Right lobe of liver (tissue), 6 donors: Measurements from ENCODE around the gene BOD1L1. TPM values are rescaled to one million over a fixed set of nuclear protein-coding genes. Genes with fewer than 3 reads are reported as not detected.
A peak's percentile ranks its signal among the peaks of the same experiment; 100 is the strongest.

Experiments
- ATAC-seq, 4 donors: fragments of 200-7000 bp; cut with Tn5 transposase; one replicate each; pipeline ENCODE4 v1.9.1; 2020; ENCODE audit warnings: mild to moderate bottlenecking in 4 of 4, moderate library complexity in 4 of 4
- DNase-seq, 3 donors: peaks; one replicate each; pipeline ENCODE4 v3.0.0-alpha.2; 2020
- H3K27ac ChIP-seq, 3 donors: fragments of 200-600 bp; one replicate each; pipeline ENCODE4 v1.8.0; 2022
- H3K27me3 ChIP-seq, 2 donors: fragments of 200-600 bp; one replicate each; pipeline ENCODE4 v1.8.0; 2022
- H3K36me3 ChIP-seq, 4 donors: fragments of 200-600 bp; sonication (generic) in 1 of 4; one replicate each; pipeline versions ENCODE4 v1.5.1 to v1.8.0; 2017 to 2022; ENCODE audit warnings: control low read depth in 1 of 4
- H3K4me1 ChIP-seq, 4 donors: fragments of 200-600 bp; sonication (generic) in 1 of 4; one replicate each; pipeline versions ENCODE4 v1.5.1 to v1.8.0; 2017 to 2022; ENCODE audit warnings: control low read depth in 1 of 4
- H3K4me3 ChIP-seq, 3 donors: fragments of 200-600 bp; one replicate each; pipeline ENCODE4 v1.8.0; 2022
- H3K9me3 ChIP-seq, 4 donors: fragments of 200-600 bp; sonication (generic) in 1 of 4; one replicate each; pipeline versions ENCODE4 v1.5.1 to v1.8.0; 2017 to 2022; ENCODE audit warnings: control low read depth in 1 of 4
- CTCF ChIP-seq, 4 donors: fragments of 200-600 bp in 3 of 4; fragments of 450-650 bp in 1 of 4; IDR thresholded peaks; one replicate each; pipeline versions ENCODE4 v1.5.1 to v1.8.0; 2016 to 2022; ENCODE audit warnings: antibody characterized with exemption in 4 of 4, mild to moderate bottlenecking in 2 of 4
- POLR2A ChIP-seq: fragments of 450-650 bp; IDR thresholded peaks from one replicate; pipeline ENCODE4 v1.6.1; 2017; ENCODE audit warnings: antibody characterized with exemption, mild to moderate bottlenecking
- WGBS: methylation state at CpG from one replicate; pipeline ENCODE4 v1.1.6; 2018; ENCODE audit warnings: low coverage, low lambda C conversion rate; ENCODE audit not compliant: insufficient coverage; ENCODE audit errors: missing lambda C conversion rate; 5-methylcytosine and 5-hydroxymethylcytosine counted together
- intact Hi-C, 2 donors: fragments of 100-400 bp; cut with DNase I; formaldehyde crosslinking; loops; one replicate each; pipeline versions ENCODE4 v1.11.2 to v1.14.1; 2022
- total RNA-seq, 6 experiments: library from RNA; depleted of rRNA in 2 of 6; stranded (reverse); fragments of >200 nt in 2 of 6; fragmentation: NEBNext Ultra II Directional in 3 of 6; extraction: Animal tissue kit (Norgen Biotek cat#: 25700) in 3 of 6; gene quantifications; one replicate each; pipeline versions ENCODE4 v1.1.0 to v1.2.4, GENCODE V29; 2016 to 2023
- donor health status: DM: no; HTN: yes; CAD: no.
- donor health status: DM: no; HTN: no; CAD: no.
- donor health status: DM: no; HTN: no; CAD: no.
- donor health status: DM: no; HTN: yes; CAD: no.
- donor health status: DM: no; HTN: yes; CAD: no.

The BOD1L1 gene
- total RNA-seq, 6 experiments from 2014 or later: 8.7 to 13.8 (median 11.6) TPM

DNA sequence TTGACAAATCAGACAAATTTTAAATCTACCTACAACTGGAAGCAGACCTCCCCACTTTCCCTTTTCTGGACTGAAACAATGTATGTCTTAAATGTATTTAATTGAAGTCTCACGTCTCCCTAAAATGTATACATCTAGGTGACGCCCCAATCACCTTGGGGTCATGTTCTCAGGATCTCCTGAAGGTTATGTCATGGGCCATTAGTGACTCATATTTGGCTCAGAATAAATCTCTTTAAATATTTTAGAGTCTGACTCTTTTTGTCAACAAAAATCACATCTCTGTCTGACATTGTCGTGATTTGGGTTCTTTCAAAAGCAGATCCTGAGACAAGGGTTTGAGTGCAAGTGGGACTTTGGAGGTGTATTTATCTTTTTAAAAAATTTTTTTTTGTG lies 26.2 kb upstream of the BOD1L1 start:
- Histone ChIP-seq H3K27ac (no peak overlapping the region), H3K36me3 (no peaks in the 10 kb centered on the region), H3K4me1 (peaks cover 0 to 10% (median 0%) of the 10 kb centered on the region in 4 donors), H3K27me3 (no peaks in the 10 kb centered on the region), H3K4me3 (no peak overlapping the region), H3K9me3 (no peaks in the 10 kb centered on the region)
- DNase-seq: no peak
- ATAC-seq: no peak
- no peak for TF ChIP-seq POLR2A
- no peak for TF ChIP-seq CTCF (IDR thresholded peaks at IDR 0.05)
- WGBS: 64% methylated on average over 3 of the region's 3 CpGs
- intact Hi-C loops: no loop called here

- intact Hi-C loops: no loop called here
- no peak overlapping the region for H3K27ac ChIP-seq
- WGBS: 30% methylated on average over 6 of the region's 6 CpGs
- TF ChIP-seq POLR2A (no peak), CTCF (IDR thresholded peaks at IDR 0.05) (no peak)
- H3K9me3 ChIP-seq: no peaks in the 10 kb centered on the region
- peaks cover 0 to 7% (median 3%) of the 10 kb centered on the region in 4 donors for H3K4me1 ChIP-seq
- ATAC-seq (no peak), DNase-seq (no peak)
- no peaks in the 10 kb centered on the region for H3K36me3 ChIP-seq
- H3K27me3 ChIP-seq: no peaks in the 10 kb centered on the region
- H3K4me3 ChIP-seq: no peak overlapping the region
Measured at GRCh38 chr4:13647031-13647430, 19.5 kb upstream of the BOD1L1 start.

GRCh38 chr4:13645075-13645474 lies 17.6 kb upstream of the BOD1L1 start:
- intact Hi-C loops: no loop called here
- H3K9me3 ChIP-seq: no peaks in the 10 kb centered on the region
- 67% methylated on average over 1 of the region's 1 CpG for WGBS
- peaks cover 0 to 12% (median 5%) of the 10 kb centered on the region in 4 donors for H3K4me1 ChIP-seq
- H3K27me3 ChIP-seq: no peaks in the 10 kb centered on the region
- DNase-seq: no peak
- H3K27ac ChIP-seq: no peak overlapping the region
- H3K4me3 ChIP-seq: no peak overlapping the region
- ATAC-seq: no peak
- no peaks in the 10 kb centered on the region for H3K36me3 ChIP-seq
- TF ChIP-seq POLR2A: no peak
- TF ChIP-seq CTCF (IDR thresholded peaks at IDR 0.05): no peak

DNA sequence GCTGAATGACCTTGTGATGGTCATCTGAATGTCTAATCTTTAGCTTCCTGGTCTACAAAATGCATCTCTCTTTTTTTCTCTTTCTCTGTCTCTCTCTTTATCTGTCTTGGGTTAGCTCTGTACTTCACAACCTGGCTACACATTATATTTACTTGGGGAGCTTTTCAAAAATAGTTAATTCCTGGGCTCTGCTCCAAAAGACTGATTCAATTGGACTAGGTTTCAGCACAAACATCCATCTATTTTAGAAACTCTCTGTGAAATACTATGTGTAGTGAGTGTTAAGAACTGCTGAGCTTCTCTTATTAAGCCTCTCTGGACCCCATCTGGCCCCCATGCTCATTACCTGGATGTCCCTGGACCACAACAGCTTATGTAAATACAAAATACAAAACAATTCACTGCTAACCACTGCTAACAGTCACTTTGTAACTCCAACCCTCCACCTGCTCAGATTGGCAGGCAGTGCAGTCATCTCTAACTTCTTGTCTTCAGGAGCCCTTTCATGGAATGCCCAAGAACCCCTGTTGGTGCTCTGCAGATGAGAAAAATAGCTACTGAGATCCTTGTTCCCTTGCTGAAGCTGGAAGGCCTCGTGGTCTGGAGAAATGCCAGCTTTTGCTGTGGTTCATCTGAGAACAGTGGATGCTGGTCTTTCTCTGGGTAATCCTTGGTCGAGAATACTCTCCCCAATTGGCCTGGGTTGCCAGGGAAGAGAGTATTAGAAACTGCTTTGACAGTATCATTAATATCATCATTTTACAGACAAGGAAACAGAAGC lies 14.8 kb upstream of the BOD1L1 start:
- no peak for TF ChIP-seq POLR2A
- TF ChIP-seq CTCF (IDR thresholded peaks at IDR 0.05): no peak
- intact Hi-C loops: no loop called here
- 15% methylated on average over 2 of the region's 2 CpGs for WGBS
- Histone ChIP-seq H3K27ac (no peak overlapping the region), H3K27me3 (no peaks in the 10 kb centered on the region), H3K4me1 (peaks cover 0 to 12% (median 5%) of the 10 kb centered on the region in 4 donors), H3K4me3 (no peak overlapping the region), H3K9me3 (no peaks in the 10 kb centered on the region), H3K36me3 (no peaks in the 10 kb centered on the region)
- DNase-seq (no peak), ATAC-seq (peak; percentile 68 to 90 (median 84))
